NK-92 (cell line): ENCODE results near the gene C9orf72.
"Not testable (repeated sequence)": the region's sequence is repeated elsewhere in the genome, so short reads cannot be mapped to it uniquely, and the experiment has no call there.

Experiments
- DNase-seq: peaks from one replicate; lab custom pipeline; 2025; ENCODE audit not compliant: unreplicated experiment; lab: John Stamatoyannopoulos, UW

C9orf72 gene

DNA sequence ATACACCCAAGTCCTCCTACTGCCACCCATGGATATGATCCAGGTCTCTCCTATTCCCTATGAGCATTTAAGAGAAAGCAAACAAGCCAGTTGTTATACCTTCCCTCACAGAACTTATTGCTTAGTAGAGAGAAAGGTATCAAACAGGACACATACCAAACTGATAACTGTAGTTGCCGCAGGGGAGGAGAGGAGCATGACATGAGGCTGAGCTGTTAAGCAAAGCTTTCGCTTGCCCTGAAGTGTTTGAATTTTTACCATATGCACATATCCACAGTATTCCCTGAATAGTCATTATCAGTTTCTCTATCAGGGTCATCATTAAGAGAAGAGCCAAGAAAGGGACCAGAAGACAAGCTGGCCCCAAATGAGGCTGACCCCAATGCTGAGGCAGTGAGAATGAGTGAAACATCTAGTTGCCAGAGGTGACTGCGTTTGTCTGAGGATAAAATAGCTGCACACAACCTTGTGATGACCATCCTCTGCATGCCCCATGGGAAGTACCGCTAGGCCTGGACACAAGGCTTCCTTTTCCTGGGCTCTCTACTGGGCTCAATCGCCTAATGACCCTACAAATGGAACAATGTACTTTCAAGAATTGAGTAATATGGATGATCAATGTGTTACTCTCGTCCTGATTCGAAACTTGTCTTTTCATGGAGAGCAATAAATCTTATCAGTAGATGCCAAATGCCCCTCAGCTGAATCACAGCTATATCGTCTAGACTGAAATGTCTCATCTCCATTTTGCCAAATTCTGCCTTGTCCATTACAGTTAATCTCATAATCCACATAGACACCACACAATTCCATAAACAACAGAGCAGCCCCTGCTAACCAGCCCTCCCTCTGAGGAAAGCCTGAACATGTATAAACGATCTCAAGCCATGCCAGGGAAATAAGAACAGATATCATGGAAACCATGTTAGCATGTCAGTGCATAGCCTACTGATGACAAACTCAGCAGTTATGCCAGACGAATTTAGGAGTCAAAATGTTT is 53.5 kb downstream of the C9orf72 start:
- DNase-seq: no peak

DNA sequence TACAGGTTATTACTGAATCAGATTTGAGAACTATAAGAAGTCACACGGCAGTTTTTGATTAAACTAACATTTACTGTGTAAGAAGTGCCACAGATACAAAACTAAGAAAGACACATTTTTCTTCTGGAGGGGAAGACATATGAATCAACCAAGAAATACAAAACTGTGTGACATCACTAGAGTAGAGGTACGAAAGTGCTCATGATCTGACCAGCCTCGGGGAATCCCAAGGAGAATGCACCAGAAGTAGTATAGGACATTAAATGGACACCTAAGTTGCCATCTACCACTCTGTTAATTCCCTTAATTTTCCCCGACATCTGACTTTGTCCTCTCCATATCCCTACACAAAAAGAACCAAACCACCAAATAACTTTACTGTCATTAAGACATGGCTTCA is 54.5 kb downstream of the C9orf72 start:
- DNase-seq: no peak

GRCh38 chr9:27518006-27518405 is 55.3 kb downstream of the C9orf72 start:
- DNase-seq: no peak

DNA sequence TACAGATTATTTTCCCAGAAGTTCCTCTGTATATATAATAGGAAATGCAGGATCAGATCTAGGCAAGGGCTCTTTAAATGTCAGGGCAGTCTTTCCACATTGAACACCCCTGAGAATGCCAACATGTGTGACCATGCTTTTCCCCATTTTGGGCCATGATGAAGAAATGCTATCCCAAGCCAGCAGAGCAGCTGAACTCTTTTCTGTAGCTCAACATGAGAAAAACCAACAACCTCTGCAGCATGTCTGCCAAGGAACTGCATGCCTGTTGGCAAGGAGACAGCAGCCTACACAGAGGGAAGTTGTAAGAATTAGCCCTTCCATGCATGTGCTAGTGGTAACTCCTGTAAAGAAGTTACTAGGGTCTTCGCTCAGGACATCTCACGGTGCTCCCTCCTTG is 58.7 kb downstream of the C9orf72 start:
- no peak for DNase-seq

DNA sequence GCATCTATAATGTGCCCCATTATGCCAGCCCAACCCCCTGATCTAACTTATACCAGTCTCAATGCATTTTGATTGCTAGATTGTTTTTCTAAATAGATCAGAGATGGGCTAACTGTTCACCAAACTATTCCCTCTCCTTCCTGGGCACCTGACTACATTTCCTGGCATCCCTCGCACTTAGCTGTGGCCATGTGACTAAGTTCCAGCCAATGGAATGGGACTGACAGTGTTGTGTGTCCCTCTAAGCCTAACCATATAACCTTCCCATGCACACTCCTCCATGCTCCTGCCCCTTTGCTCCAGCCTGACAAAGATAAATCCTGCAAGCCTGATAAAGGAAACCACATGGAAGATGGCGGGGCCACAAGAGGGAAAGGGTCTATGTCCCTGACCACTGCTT is 61.5 kb downstream of the C9orf72 start:
- DNase-seq: no peak

- no peak for DNase-seq
Measured at GRCh38 chr9:27510780-27511179, 62.5 kb downstream of the C9orf72 start.

GRCh38 chr9:27506981-27507380 is 66.3 kb downstream of the C9orf72 start:
- no peak for DNase-seq

- no peak for DNase-seq
Measured at GRCh38 chr9:27505744-27506161, 67.5 kb downstream of the C9orf72 start.

GRCh38 chr9:27504259-27504658 is 69.0 kb downstream of the C9orf72 start:
- no peak for DNase-seq

DNA sequence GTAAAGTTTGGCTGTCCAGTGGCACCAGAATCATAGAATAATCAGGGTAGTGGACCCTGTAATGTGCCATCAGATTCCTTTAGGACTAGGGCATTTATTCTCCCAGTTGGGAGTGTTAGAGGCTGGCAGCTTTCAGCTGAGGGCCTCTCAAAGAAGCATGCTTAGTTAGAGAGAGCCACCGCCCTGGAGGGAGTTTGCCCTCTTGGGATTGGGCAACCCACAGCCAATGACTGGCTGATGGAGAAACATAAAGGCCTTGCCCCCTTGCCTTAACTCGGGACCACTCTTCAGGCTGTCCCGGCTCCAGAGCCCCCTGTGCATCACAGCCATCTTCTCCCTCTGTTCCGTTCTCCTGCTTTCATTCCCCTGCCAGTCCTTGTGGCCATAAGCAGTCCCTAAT is 69.7 kb downstream of the C9orf72 start:
- no peak for DNase-seq

DNA sequence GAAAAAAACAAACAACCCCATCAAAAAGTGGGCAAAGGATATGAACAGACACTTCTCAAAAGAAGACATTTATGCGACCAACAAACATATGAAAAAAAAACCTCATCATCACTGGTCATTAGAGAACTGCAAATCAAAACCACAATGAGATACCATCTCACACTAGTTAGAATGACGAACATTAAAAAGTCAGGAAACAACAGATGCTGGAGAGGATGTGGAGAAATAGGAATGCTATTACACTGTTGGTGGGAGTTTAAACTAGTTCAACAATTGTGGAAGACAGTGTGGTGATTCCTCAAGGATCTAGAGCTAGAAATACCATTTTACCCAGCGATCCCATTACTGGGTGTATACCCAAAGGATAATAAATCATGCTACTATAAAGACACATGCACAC is 72.4 kb downstream of the C9orf72 start:
- not testable (repeated sequence) for DNase-seq

- DNase-seq: no peak
Measured at GRCh38 chr9:27499451-27499850, 73.8 kb downstream of the C9orf72 start.

GRCh38 chr9:27497883-27498417 is 75.3 kb downstream of the C9orf72 start:
- no peak for DNase-seq
